Measurements from ENCODE around the gene TMEM98.

TMEM98 gene

GRCh38 chr17:32894245-32894644, 33.7 kb upstream of the TMEM98 start:
- H3K4me3 ChIP-seq (ENCODE audit: low read depth, low read length): no peak overlapping the region
- TF ChIP-seq, protein P1, sequence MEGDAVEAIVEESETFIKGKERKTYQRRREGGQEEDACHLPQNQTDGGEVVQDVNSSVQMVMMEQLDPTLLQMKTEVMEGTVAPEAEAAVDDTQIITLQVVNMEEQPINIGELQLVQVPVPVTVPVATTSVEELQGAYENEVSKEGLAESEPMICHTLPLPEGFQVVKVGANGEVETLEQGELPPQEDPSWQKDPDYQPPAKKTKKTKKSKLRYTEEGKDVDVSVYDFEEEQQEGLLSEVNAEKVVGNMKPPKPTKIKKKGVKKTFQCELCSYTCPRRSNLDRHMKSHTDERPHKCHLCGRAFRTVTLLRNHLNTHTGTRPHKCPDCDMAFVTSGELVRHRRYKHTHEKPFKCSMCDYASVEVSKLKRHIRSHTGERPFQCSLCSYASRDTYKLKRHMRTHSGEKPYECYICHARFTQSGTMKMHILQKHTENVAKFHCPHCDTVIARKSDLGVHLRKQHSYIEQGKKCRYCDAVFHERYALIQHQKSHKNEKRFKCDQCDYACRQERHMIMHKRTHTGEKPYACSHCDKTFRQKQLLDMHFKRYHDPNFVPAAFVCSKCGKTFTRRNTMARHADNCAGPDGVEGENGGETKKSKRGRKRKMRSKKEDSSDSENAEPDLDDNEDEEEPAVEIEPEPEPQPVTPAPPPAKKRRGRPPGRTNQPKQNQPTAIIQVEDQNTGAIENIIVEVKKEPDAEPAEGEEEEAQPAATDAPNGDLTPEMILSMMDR (IDR thresholded peaks at IDR 0.05; ENCODE audit: borderline replicate concordance, insufficient read depth, low read depth, low read length): no peak

- no peak overlapping the region for H3K4me3 ChIP-seq (ENCODE audit: low read depth, low read length)
- TF ChIP-seq, protein P1 (IDR thresholded peaks at IDR 0.05; ENCODE audit: borderline replicate concordance, insufficient read depth, low read depth, low read length): no peak
Observed at GRCh38 chr17:32896647-32897258, 31.2 kb upstream of the TMEM98 start.

GRCh38 chr17:32899236-32900013, 28.5 kb upstream of the TMEM98 start:
- TF ChIP-seq, protein P1 (IDR thresholded peaks at IDR 0.05; ENCODE audit: borderline replicate concordance, insufficient read depth, low read depth, low read length): no peak
- H3K4me3 ChIP-seq (ENCODE audit: low read depth, low read length): no peak overlapping the region

DNA sequence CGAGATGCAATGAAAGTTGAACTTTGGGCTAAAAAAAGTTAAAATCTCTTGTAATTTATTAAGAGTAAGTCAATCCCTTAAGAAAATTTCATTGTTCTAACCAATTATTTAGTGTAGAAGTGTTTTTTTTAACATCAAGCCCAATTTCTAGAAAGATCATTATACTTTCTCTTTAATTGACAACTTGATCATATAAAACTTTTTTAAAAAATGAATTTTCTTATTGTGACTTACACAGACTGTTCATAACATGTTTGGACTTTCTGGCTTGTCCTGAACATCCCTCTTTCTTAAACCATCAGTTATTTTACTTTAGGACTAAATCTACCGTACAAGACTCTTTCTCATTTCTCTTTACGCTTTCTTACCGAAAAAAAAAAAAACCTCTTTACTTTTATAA, 26.2 kb upstream of the TMEM98 start:
- TF ChIP-seq, protein P1 (IDR thresholded peaks at IDR 0.05; ENCODE audit: borderline replicate concordance, insufficient read depth, low read depth, low read length): no peak
- no peak overlapping the region for H3K4me3 ChIP-seq (ENCODE audit: low read depth, low read length)

- H3K4me3 ChIP-seq (ENCODE audit: low read depth, low read length): no peak overlapping the region
- TF ChIP-seq, protein P1 (IDR thresholded peaks at IDR 0.05; ENCODE audit: borderline replicate concordance, insufficient read depth, low read depth, low read length): no peak
Observed at GRCh38 chr17:32903774-32904673, 23.9 kb upstream of the TMEM98 start.

DNA sequence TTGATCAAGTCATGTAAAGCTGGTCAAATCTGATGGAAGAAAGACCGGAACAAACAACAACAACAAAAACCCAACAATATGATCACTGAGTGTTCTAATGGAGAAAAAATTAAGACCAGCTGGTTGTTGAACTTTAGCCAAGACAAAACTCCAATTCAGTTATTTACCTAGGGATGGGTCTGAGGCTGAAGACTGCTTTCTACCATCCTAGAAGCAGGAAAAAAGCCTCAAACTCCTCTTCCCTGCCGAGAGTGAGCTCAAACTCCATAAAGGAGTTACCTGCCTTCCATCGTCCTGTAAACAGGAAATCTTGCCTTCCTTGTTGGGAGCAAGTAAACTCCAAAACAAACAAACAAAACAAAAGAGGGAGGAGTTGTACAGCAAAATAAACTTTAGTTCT, 23.1 kb upstream of the TMEM98 start:
- no peak overlapping the region for H3K4me3 ChIP-seq (ENCODE audit: low read depth, low read length)
- TF ChIP-seq, protein P1 (IDR thresholded peaks at IDR 0.05; ENCODE audit: borderline replicate concordance, insufficient read depth, low read depth, low read length): no peak
